Hippocampal formation (tissue), 2 donors: ENCODE results near the gene RFX2.
A peak's percentile ranks its signal among the peaks of the same experiment; 100 is the strongest.
"Not testable (repeated sequence)": the region's sequence is repeated elsewhere in the genome, so short reads cannot be mapped to it uniquely, and the experiment has no call there.

Source experiments
- DNase-seq, 2 donors: peaks; one replicate each; lab custom pipeline; 2025; lab: John Stamatoyannopoulos, UW

The RFX2 gene

DNA sequence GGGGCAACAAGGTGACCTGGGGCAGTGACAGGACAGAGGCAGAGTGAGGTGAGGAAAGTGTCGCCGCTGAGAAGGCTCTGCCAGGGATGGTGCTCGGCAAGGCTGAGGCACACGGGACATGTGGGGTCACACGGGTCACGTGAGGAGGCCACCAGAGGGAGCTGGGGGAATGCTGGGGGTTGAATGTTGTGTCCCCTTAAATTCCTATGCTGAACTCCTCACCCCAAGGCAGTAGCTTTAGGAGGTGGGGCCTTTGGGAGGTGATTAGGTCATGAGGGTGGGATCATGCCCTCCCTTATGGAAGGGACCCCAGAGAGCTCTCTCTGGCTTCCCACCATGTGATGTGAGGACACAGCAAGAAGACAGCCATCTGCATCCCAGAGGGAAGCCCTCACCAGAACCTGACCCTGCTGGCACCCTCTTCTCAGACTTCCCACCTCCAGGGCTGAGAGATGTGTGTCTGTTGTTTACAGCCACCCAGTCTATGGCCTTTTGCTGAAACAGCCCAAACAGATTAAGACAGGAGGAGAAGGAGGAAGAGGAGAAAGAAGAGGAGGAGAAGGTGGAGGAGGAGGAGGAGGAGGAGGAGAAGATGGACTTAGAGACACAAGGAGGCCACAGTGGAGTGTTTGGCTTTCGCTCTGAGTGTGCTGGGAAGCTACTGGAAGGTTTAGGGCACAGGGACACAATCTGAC lies 35.4 kb downstream of the RFX2 start:
- DNase-seq = no peak

- DNase-seq = no peak
These were observed 36.2 kb downstream of the RFX2 start for GRCh38 chr19:6073858-6074708.

GRCh38 chr19:6073233-6073632 lies 37.1 kb downstream of the RFX2 start:
- not testable (repeated sequence) for DNase-seq

DNA sequence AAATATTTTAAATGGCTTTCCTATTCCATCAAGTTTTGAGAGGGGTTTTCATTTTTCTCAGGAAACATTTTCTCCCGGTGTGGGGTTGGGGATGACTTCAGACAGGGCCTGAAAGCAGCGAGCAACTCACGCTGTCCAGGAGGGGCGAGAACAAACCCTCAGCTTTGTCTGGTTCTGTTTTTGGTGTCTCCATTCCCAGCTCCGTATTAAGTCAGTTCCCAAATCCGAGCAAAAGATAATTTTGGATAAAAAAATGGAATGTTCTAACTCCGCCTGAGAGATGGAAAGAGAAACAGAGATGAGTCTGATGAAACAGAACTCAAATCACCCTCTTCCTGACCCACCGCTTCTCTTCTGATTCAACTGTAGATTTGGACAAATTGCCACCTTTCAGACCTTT lies 38.4 kb downstream of the RFX2 start:
- DNase-seq = no peak

DNA sequence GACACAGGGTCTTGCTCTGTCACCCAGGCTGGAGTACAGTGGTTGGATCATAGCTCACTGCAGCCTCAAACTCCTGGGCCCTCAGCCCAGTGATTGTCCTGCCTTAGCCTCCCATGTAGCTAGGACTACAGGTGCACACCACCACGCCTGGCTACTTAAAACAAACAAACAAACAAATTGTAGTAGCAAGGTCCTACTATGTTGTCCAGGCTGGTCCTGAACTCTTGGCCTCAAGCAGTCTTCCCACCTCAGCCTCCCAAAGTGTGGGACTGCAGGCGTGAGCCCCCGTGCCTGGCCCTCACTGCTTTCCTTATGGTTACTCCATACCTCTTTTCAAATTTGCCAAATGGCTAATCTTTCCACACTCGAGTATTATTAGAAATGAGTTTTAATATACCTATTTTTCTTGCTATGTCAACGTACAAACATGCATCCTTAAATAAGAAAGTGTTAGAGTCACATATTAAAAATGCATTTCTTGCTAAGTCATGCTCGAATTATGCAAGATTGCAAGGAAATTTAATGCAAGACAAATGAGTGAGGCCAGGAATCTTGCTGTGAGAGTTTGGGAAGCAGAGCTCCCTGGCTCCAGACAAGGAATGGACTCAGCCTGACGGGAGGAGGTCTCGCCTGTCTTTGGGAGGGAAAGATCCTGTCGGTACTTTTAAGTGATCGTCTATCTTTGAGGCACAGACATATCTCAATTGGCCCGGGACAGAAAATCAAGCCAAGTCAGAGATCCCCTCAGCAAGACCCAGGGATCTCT lies 39.4 kb downstream of the RFX2 start:
- DNase-seq = no peak

GRCh38 chr19:6070207-6070681 lies 40.1 kb downstream of the RFX2 start:
- no peak for DNase-seq

GRCh38 chr19:6069268-6069791 lies 41.0 kb downstream of the RFX2 start:
- DNase-seq = no peak

GRCh38 chr19:6068711-6069110 lies 41.6 kb downstream of the RFX2 start:
- DNase-seq = no peak

- DNase-seq = no peak
These were observed 42.3 kb downstream of the RFX2 start for GRCh38 chr19:6067975-6068374.

DNA sequence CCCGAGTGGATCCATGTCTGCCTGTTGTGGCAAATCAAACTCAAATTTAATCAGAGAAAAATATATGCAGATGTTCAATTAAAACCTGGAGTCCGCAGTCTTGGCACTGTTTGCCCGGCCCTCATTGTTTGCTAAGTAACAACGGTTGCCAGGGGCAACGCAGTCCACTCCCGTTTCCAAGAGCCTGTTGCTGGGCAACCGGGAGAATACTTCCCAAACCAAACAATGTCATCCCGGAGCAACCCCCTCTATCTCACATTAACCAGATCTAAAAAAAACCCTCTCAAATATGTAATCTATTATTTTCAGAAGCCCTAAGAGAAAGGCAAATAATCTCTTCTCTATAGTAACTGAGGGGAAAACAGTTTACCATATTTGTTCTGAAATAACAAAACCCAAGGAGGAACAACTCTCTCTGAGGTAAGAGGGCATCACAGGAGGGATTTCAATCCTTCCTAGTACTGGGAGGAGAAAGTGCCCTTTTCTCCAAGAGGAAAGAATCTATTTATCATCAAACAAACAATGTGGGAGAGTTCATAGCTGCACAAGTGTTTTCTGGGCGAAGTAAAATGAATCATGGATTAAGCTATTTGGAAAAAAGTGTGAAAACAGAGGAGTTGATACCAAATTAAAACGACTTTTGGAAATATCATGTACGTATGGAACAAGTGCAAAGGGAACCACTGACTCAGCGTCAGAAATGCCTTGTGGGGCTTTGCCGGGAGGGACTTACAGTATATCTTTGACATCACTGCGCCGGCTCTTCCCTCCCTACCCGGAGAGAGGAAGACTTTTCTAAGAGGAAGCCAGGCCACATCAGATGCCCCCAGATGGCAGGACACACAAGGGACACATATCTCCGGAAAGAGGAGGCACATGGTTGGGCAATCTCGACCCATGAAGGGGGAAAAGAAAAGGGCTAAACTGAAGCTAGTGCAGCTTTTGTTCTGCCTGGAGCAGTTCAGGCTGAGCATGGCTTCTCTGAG lies 43.3 kb downstream of the RFX2 start:
- peak; percentile 45 to 79 for DNase-seq

DNA sequence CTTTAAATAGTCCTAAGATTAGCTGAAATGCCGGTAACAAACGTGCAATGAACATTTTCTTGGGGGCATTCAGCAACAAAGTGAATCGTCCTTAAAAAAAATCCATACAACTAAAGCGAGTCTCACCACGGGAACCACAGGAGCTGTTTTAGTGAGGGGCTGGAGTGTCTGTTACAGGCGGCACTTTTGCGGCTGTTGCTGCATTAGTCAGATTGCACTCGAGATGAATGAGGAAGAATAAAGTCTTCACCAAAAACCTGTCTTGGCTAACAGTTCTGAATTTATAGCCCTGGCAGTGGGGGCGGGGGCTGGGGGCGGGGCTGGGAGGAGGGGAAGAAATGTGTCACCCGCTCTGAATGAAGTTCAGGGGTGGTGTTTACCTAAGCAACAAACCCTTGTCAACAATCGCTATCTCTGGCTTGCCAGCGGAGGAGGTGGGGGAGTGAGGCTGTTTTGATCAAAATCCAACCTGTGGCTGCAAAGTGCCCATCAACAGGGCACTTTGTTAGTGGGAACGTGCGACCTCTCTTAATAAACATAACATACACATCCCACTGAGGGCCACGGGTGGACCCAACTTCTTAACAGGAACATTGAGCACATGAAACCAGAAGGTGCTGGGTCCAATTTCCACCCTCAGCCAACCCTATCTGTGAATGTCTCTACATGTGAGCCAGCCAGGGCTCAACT lies 44.5 kb downstream of the RFX2 start:
- DNase-seq = no peak

- no peak for DNase-seq
These were observed 45.8 kb downstream of the RFX2 start for GRCh38 chr19:6064336-6065073.

- DNase-seq = no peak
These were observed 46.5 kb downstream of the RFX2 start for GRCh38 chr19:6063576-6064335.

- DNase-seq = no peak
These were observed 47.2 kb downstream of the RFX2 start for GRCh38 chr19:6062961-6063575.

GRCh38 chr19:6062274-6062673 lies 48.0 kb downstream of the RFX2 start:
- DNase-seq = no peak

GRCh38 chr19:6061376-6062130 lies 48.7 kb downstream of the RFX2 start:
- DNase-seq = no peak

DNA sequence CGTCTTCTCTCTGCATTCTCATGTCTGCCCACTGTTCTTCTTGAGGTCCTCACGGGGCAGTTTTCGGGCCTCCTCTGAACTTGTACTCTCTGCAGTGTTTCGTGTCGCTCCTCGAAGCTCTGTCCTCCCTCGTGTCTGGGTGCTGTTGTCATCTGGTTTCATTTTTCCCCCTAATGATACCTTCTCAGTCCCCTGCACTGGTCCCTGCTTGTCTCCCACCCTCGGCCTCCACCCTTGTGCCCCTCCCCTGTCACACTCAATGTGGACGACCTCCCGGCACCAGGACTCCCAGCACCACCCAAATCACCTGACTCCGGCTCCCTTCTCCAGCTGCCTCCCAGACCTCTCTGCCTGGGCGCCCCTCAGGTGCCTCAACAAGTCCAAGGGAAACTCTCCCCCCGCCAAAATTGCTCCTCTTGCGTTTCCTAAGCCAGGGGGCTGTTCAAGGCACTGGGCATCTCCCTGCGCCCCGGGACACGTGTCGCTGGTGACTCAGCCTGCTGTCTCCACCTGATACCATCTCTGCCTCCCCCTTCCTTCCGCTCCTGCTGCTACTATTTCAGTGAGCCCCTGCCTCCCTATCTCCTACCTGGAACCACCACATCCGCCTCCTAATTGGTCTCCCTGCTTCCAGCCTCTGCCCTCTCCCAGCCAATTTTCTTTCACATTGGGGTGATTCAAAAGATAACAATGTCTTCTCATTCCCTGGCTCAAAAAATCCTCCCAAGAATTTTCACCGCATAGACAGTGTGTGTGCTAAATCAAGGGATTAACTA lies 49.5 kb downstream of the RFX2 start:
- no peak for DNase-seq
